ENCODE results near the gene RRAGC.

DNA sequence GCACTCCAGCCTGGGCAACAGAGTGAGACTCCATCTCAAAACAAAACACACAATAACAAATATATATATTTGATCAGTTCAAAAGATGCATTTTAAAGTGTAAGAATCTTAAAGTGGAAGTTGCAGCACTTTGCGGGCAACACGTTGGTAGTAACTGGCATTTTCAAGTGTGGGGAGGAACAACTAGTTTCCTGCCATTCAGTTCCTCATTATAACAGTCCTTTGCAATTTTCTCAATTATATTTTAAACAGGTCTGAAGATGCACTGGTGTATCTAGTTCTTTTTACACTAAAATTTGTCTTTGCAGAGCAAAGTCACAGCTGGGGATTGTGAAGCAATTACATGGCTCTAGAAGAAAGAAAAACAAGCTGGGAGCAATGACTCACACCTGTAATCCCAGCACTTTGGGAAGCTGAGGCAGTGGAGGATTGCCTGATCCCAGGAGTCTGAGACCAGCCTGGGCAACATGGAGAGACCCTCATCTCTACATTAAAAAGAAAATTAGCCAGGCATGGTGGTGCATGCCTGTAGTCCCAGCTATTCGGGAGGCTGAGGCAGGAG, 25.3 kb downstream of the RRAGC start:
- TF ChIP-seq EZH2 (IDR thresholded peaks at IDR 0.05; ENCODE audit: borderline replicate concordance, low read depth, low read length, severe bottlenecking) (no peak), POLR2A (IDR thresholded peaks at IDR 0.05; ENCODE audit: low read depth, low read length) (no peak)
- TF ChIP-seq, protein P1, sequence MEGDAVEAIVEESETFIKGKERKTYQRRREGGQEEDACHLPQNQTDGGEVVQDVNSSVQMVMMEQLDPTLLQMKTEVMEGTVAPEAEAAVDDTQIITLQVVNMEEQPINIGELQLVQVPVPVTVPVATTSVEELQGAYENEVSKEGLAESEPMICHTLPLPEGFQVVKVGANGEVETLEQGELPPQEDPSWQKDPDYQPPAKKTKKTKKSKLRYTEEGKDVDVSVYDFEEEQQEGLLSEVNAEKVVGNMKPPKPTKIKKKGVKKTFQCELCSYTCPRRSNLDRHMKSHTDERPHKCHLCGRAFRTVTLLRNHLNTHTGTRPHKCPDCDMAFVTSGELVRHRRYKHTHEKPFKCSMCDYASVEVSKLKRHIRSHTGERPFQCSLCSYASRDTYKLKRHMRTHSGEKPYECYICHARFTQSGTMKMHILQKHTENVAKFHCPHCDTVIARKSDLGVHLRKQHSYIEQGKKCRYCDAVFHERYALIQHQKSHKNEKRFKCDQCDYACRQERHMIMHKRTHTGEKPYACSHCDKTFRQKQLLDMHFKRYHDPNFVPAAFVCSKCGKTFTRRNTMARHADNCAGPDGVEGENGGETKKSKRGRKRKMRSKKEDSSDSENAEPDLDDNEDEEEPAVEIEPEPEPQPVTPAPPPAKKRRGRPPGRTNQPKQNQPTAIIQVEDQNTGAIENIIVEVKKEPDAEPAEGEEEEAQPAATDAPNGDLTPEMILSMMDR (IDR thresholded peaks at IDR 0.05; ENCODE audit: extremely low read depth in 1 of 2, insufficient read depth in 1 of 2, low read depth in 1 of 2, low read length in 2 of 2), result no peak

All from endothelial cell of umbilical vein (primary cell).